Testis (tissue), 2 donors: Measurements from ENCODE around the gene IQGAP1.
"Not testable (repeated sequence)": the region's sequence is repeated elsewhere in the genome, so short reads cannot be mapped to it uniquely, and the experiment has no call there.

Experiments
- CTCF ChIP-seq, 3 experiments: fragments of 450-650 bp in 2 of 3; fragments of 200-600 bp in 1 of 3; sonication (generic) in 1 of 3; IDR thresholded peaks; one replicate each; pipeline ENCODE4 v1.5.1; 2016 to 2019; ENCODE audit warnings: antibody characterized with exemption in 3 of 3, mild to moderate bottlenecking in 2 of 3, moderate library complexity in 1 of 3
- POLR2A ChIP-seq: fragments of 450-650 bp; IDR thresholded peaks from one replicate; pipeline ENCODE4 v1.6.1; 2017; ENCODE audit warnings: antibody characterized with exemption, mild to moderate bottlenecking, moderate library complexity

GRCh38 chr15:90409587-90409986 lies 21.5 kb downstream of the IQGAP1 start:
- not testable (repeated sequence) for TF ChIP-seq CTCF (IDR thresholded peaks at IDR 0.05); POLR2A
